ENCODE measurements around the gene TMEM130. TPM values are rescaled to one million over a fixed set of nuclear protein-coding genes. Genes with fewer than 3 reads are reported as not detected.
"Not testable (repeated sequence)": the region's sequence is repeated elsewhere in the genome, so short reads cannot be mapped to it uniquely, and the experiment has no call there.

TMEM130 gene
- total RNA-seq, 2 donors from 2014 or later, result 0.62 to 1.6 TPM

GRCh38 chr7:98862716-98863420 is 6.9 kb downstream of the TMEM130 start:
- DNase-seq (ENCODE audit: low spot score), result no peak
- intact Hi-C loops (cut with DNase I), result loop anchor here in 1 of 2 donors (1.0 kb wide), 1 partner anchor 37 kb away; no protein-coding TSS in a partner anchor

GRCh38 chr7:98862203-98862602 is 7.6 kb downstream of the TMEM130 start:
- no peak for DNase-seq (ENCODE audit: low spot score)
- intact Hi-C loops (cut with DNase I), result no loop called here

GRCh38 chr7:98860071-98860470 is 9.7 kb downstream of the TMEM130 start:
- intact Hi-C loops (cut with DNase I), result no loop called here
- no peak for DNase-seq (ENCODE audit: low spot score)

- intact Hi-C loops (cut with DNase I), result no loop called here
- no peak for DNase-seq (ENCODE audit: low spot score)
These were observed 14.0 kb downstream of the TMEM130 start for GRCh38 chr7:98855610-98856422.

- no peak for DNase-seq (ENCODE audit: low spot score)
These were observed 17.0 kb downstream of the TMEM130 start for GRCh38 chr7:98852826-98853225.

GRCh38 chr7:98848918-98849317 is 20.9 kb downstream of the TMEM130 start:
- DNase-seq (ENCODE audit: low spot score), result no peak
- intact Hi-C loops (cut with DNase I), result no loop called here

More at GRCh38 chr7:98852826-98853225, 17.0 kb downstream of the TMEM130 start:
- intact Hi-C loops (cut with DNase I), result no loop called here

- DNase-seq (ENCODE audit: low spot score), result not testable (repeated sequence)
- intact Hi-C loops (cut with DNase I), result loop anchor here in 1 of 2 donors (5.0 kb wide), 1 partner anchor 410 kb away; no protein-coding TSS in a partner anchor
These were observed 27.3 kb downstream of the TMEM130 start for GRCh38 chr7:98842552-98842951.

GRCh38 chr7:98841179-98841997 is 28.4 kb downstream of the TMEM130 start:
- peak; percentile 89 for DNase-seq (ENCODE audit: low spot score)
- intact Hi-C loops (cut with DNase I), result loop anchor here in 1 of 2 donors (5.0 kb wide), 1 partner anchor 409 kb away; no protein-coding TSS in a partner anchor

GRCh38 chr7:98840722-98841121 is 29.1 kb downstream of the TMEM130 start:
- intact Hi-C loops (cut with DNase I), result loop anchor here in 1 of 2 donors (5.0 kb wide), 1 partner anchor 408 kb away; no protein-coding TSS in a partner anchor
- DNase-seq (ENCODE audit: low spot score), result no peak

GRCh38 chr7:98840096-98840495 is 29.7 kb downstream of the TMEM130 start:
- no peak for DNase-seq (ENCODE audit: low spot score)
- intact Hi-C loops (cut with DNase I), result loop anchor here in 1 of 2 donors (5.0 kb wide), 1 partner anchor 408 kb away; no protein-coding TSS in a partner anchor

- intact Hi-C loops (cut with DNase I), result no loop called here
- no peak for DNase-seq (ENCODE audit: low spot score)
These were observed 32.2 kb downstream of the TMEM130 start for GRCh38 chr7:98837630-98837972.

- intact Hi-C loops (cut with DNase I), result no loop called here
- no peak for DNase-seq (ENCODE audit: low spot score)
These were observed 32.8 kb downstream of the TMEM130 start for GRCh38 chr7:98836811-98837629.

GRCh38 chr7:98834949-98835348 is 34.9 kb downstream of the TMEM130 start:
- intact Hi-C loops (cut with DNase I), result no loop called here
- no peak for DNase-seq (ENCODE audit: low spot score)

- intact Hi-C loops (cut with DNase I), result no loop called here
- no peak for DNase-seq (ENCODE audit: low spot score)
These were observed 36.8 kb downstream of the TMEM130 start for GRCh38 chr7:98833022-98833421.

- intact Hi-C loops (cut with DNase I), result no loop called here
- DNase-seq (ENCODE audit: low spot score), result no peak
These were observed 38.1 kb downstream of the TMEM130 start for GRCh38 chr7:98831641-98832221.

GRCh38 chr7:98830972-98831548 is 38.8 kb downstream of the TMEM130 start:
- intact Hi-C loops (cut with DNase I), result no loop called here

GRCh38 chr7:98828368-98828767 is 41.4 kb downstream of the TMEM130 start:
- intact Hi-C loops (cut with DNase I), result no loop called here
- DNase-seq (ENCODE audit: low spot score), result no peak

More at GRCh38 chr7:98830972-98831548, 38.8 kb downstream of the TMEM130 start:
- no peak for DNase-seq (ENCODE audit: low spot score)

- DNase-seq (ENCODE audit: low spot score), result no peak
- intact Hi-C loops (cut with DNase I), result loop anchor here in 1 of 2 donors (2.0 kb wide), 1 partner anchor 42 kb away; no protein-coding TSS in a partner anchor
These were observed 42.6 kb downstream of the TMEM130 start for GRCh38 chr7:98827258-98827657.

All from posterior vena cava (tissue), 2 donors.